GM12878 (cell line): Measurements from ENCODE around the gene ITGB5. TPM values are rescaled to one million over a fixed set of nuclear protein-coding genes. Genes with fewer than 3 reads are reported as not detected.
A peak's percentile ranks its signal among the peaks of the same experiment; 100 is the strongest.

ENCODE experiments used
- ATAC-seq: fragments of 200-7000 bp; cut with Tn5 transposase; 3 replicates; pipeline ENCODE4 v1.9.1; 2020; ENCODE audit warnings: mild to moderate bottlenecking, moderate library complexity
- BruUV-seq: library from RNA; stranded (reverse); fragments of 400-500 nt; replicated peaks from 2 replicates; lab custom pipeline; 2021; lab: Mats Ljungman, UMichigan
- CTCF ChIA-PET: fragments of 300-600 bp; sonication (Branson Sonifier 250); formaldehyde crosslinking; extraction: SDS; loops from one replicate; lab custom pipeline; 2021; ENCODE audit warnings: inconsistent platforms; lab: Yijun Ruan, JAX
- POLR2A ChIA-PET: fragments of 350-600 bp; formaldehyde crosslinking; extraction: SDS; loops from one replicate; lab custom pipeline; 2021; ENCODE audit warnings: inconsistent platforms; lab: Charles Lee
- RAD21 ChIA-PET: fragments of 300-600 bp; sonication (Branson Sonifier 250); formaldehyde crosslinking; loops from one replicate; lab custom pipeline; 2023; ENCODE audit warnings: antibody characterized with exemption; ENCODE audit not compliant: unreplicated experiment; lab: Charles Lee
- SMC1A ChIA-PET: fragments of 300-600 bp; sonication (Branson Sonifier 250); formaldehyde crosslinking; loops from one replicate; lab custom pipeline; 2023; ENCODE audit not compliant: unreplicated experiment, uncharacterized antibody; lab: Charles Lee
- DNase-seq: peaks from one replicate; pipeline ENCODE4 v3.0.0-alpha.2; 2011; ENCODE audit warnings: low read depth, low spot score
- FAIRE-seq: peaks from 3 replicates; lab custom pipeline; 2011; peaks lifted over from hg19 to GRCh38; lab: Jason Lieb, UNC
- H2AFZ ChIP-seq: 2 replicates; pipeline ENCODE4 v1.6.0; 2011; ENCODE audit warnings: low read depth, low read length, control low read depth; ENCODE audit not compliant: control insufficient read depth
- H3K27ac ChIP-seq: 2 replicates; pipeline ENCODE4 v1.5.1; 2011; ENCODE audit warnings: control low read depth; ENCODE audit not compliant: control insufficient read depth, insufficient read depth
- H3K27me3 ChIP-seq, 2 experiments: replicated peaks in 1 of 2; 2 replicates each; pipeline versions ENCODE4 v1.6.0 to v1.6.1; 2011; ENCODE audit warnings: low read length in 1 of 2; ENCODE audit not compliant: control insufficient read depth in 2 of 2, insufficient read depth in 2 of 2
- H3K36me3 ChIP-seq, 2 experiments: 2 replicates each; pipeline ENCODE4 v1.5.1; 2011; ENCODE audit warnings: low read length in 1 of 2; ENCODE audit not compliant: control insufficient read depth in 2 of 2, insufficient read depth in 2 of 2
- H3K4me1 ChIP-seq: 2 replicates; pipeline ENCODE4 v1.6.1; 2011; ENCODE audit warnings: mild to moderate bottlenecking, low read length, moderate library complexity, mixed read lengths; ENCODE audit not compliant: control insufficient read depth, insufficient read depth
- H3K4me2 ChIP-seq: 2 replicates; pipeline ENCODE4 v1.6.0; 2011; ENCODE audit warnings: control low read depth; ENCODE audit not compliant: control insufficient read depth, insufficient read depth
- H3K4me3 ChIP-seq: fragments of 200-600 bp; sonication (generic); 2 replicates; pipeline ENCODE4 v1.5.1; 2016
- H3K79me2 ChIP-seq: 2 replicates; pipeline ENCODE4 v1.6.0; 2011; ENCODE audit warnings: low read length; ENCODE audit not compliant: control insufficient read depth, insufficient read depth
- H3K9ac ChIP-seq: 2 replicates; pipeline ENCODE4 v1.8.0; 2011; ENCODE audit warnings: low read length, control low read depth, mixed read lengths; ENCODE audit not compliant: control insufficient read depth, insufficient read depth
- H3K9me3 ChIP-seq: replicated peaks from 3 replicates; pipeline ENCODE4 v1.5.1; 2011; ENCODE audit warnings: mild to moderate bottlenecking, low read length; ENCODE audit not compliant: control insufficient read depth, insufficient read depth
- H4K20me1 ChIP-seq: 2 replicates; pipeline ENCODE4 v1.6.0; 2011; ENCODE audit not compliant: control insufficient read depth, insufficient read depth
- BACH1 ChIP-seq: fragments of 450-650 bp; IDR thresholded peaks from 2 replicates; pipeline ENCODE4 v1.6.1; 2017; ENCODE audit warnings: mild to moderate bottlenecking, borderline replicate concordance
- BCL11A ChIP-seq: IDR thresholded peaks from 2 replicates; pipeline ENCODE4 v1.6.1; 2011; ENCODE audit warnings: low read depth, low read length
- BHLHE40 ChIP-seq, 2 experiments: fragments of 450-650 bp in 1 of 2; IDR thresholded peaks; 2 replicates each; pipeline ENCODE4 v1.6.1; 2011 to 2017; ENCODE audit warnings: low read depth in 2 of 2, borderline replicate concordance in 1 of 2, improper control_type of control experiment in 1 of 2, low read length in 1 of 2, mild to moderate bottlenecking in 1 of 2
- CHD4 ChIP-seq: fragments of 200-600 bp; sonication (generic); IDR thresholded peaks from 2 replicates; pipeline ENCODE4 v1.6.1; 2016; ENCODE audit warnings: mild to moderate bottlenecking
- CREM ChIP-seq: IDR thresholded peaks from 2 replicates; pipeline ENCODE4 v1.6.1; 2014; ENCODE audit warnings: antibody characterized with exemption, low read depth
- EZH2 ChIP-seq: IDR thresholded peaks from 2 replicates; pipeline ENCODE4 v1.6.1; 2012; ENCODE audit warnings: low read depth, mild to moderate bottlenecking, control low read depth, inconsistent platforms, low read length, borderline replicate concordance; ENCODE audit not compliant: control insufficient read depth
- FOXK2 ChIP-seq: fragments of 450-650 bp; IDR thresholded peaks from 2 replicates; pipeline ENCODE4 v1.6.1; 2017; ENCODE audit warnings: mild to moderate bottlenecking, moderate library complexity
- GABPA ChIP-seq: IDR thresholded peaks from 2 replicates; pipeline ENCODE4 v1.6.1; 2014; ENCODE audit warnings: antibody characterized with exemption, low read depth, mild to moderate bottlenecking, inconsistent platforms
- HCFC1 ChIP-seq: fragments of 150-350 bp; IDR thresholded peaks from 2 replicates; pipeline ENCODE4 v1.6.1; 2014; ENCODE audit warnings: low read length
- IKZF2 ChIP-seq, 2 experiments: fragments of 450-650 bp; IDR thresholded peaks; 2 replicates each; pipeline ENCODE4 v1.6.1; 2017; ENCODE audit warnings: mild to moderate bottlenecking in 2 of 2, moderate library complexity in 2 of 2
- JUND ChIP-seq: IDR thresholded peaks from 2 replicates; pipeline ENCODE4 v1.6.1; 2012; ENCODE audit warnings: low read depth, mild to moderate bottlenecking, low read length, improper control_type of control experiment, moderate library complexity
- MTA3 ChIP-seq: IDR thresholded peaks from 2 replicates; pipeline ENCODE4 v1.6.1; 2012; ENCODE audit warnings: low read length, inconsistent platforms, borderline replicate concordance
- NBN ChIP-seq: fragments of 450-650 bp; IDR thresholded peaks from 2 replicates; pipeline ENCODE4 v1.6.1; 2016
- NFYB ChIP-seq: IDR thresholded peaks from 2 replicates; pipeline ENCODE4 v1.6.1; 2011; ENCODE audit warnings: low read depth, mild to moderate bottlenecking, low read length, improper control_type of control experiment, moderate library complexity; ENCODE audit not compliant: insufficient read depth
- RB1 ChIP-seq: fragments of 450-650 bp; formaldehyde crosslinking; IDR thresholded peaks from 2 replicates; pipeline ENCODE4 v1.6.1; 2017; ENCODE audit warnings: mild to moderate bottlenecking, borderline replicate concordance
- SMARCA5 ChIP-seq: fragments of 450-650 bp; IDR thresholded peaks from 2 replicates; pipeline ENCODE4 v1.6.1; 2017; ENCODE audit warnings: mild to moderate bottlenecking
- TCF7 ChIP-seq: IDR thresholded peaks from 2 replicates; pipeline ENCODE4 v1.6.1; 2014; ENCODE audit warnings: antibody characterized with exemption, borderline replicate concordance
- ZBED1 ChIP-seq: IDR thresholded peaks from 2 replicates; pipeline ENCODE4 v1.6.1; 2016; ENCODE audit warnings: borderline replicate concordance
- ZZZ3 ChIP-seq: IDR thresholded peaks from 2 replicates; pipeline ENCODE4 v1.6.1; 2011; ENCODE audit warnings: low read depth; ENCODE audit not compliant: control insufficient read depth, insufficient read length
- WGBS: methylation state at CpG from one replicate; pipeline ENCODE4 v1.1.6; 2016; ENCODE audit warnings: low lambda C conversion rate; ENCODE audit not compliant: insufficient replicate concordance, insufficient coverage; ENCODE audit errors: missing lambda C conversion rate; 5-methylcytosine and 5-hydroxymethylcytosine counted together
- in situ Hi-C: fragments of 300-500 bp; cut with MboI; formaldehyde crosslinking; loops from 9 replicates; pipeline ENCODE4 v1.14.3; 2018; ENCODE audit warnings: mixed read lengths
- intact Hi-C: fragments of 100-400 bp; cut with micrococcal nuclease; formaldehyde crosslinking; loops from one replicate; pipeline ENCODE4 v1.14.2; 2022; ENCODE audit not compliant: unreplicated experiment
- polyA plus RNA-seq, 11 experiments: library from polyadenylated mRNA; depleted of rRNA in 4 of 11; unstranded in 6 of 11; stranded (reverse) in 5 of 11; fragments of >200 nt; fragmentation: Nextera tagmentation in 4 of 11; fragmentation: Illumina TruSeq in 1 of 11; extraction: Ambion mirVana in 4 of 11; extraction: Trizol in 1 of 11; gene quantifications; 1 replicate in 1 of 11; 2 replicates in 10 of 11; pipeline versions ENCODE4 v1.2.1 to v1.2.3, GENCODE V29; 2011 to 2016; ENCODE audit warnings: inconsistent platforms in 2 of 11, missing spikeins in 2 of 11, low read depth in 1 of 11
- total RNA-seq, 4 experiments: library from RNA; depleted of rRNA in 3 of 4; stranded (reverse); fragments of >200 nt in 3 of 4; fragmentation: Illumina TruSeq in 1 of 4; extraction: Trizol in 1 of 4; gene quantifications; 2 replicates each; pipeline versions ENCODE4 v1.2.1 to v1.2.3, GENCODE V29; 2013 to 2021
- TF ChIP-seq, protein P1 (sequence below): fragments of 450-650 bp; IDR thresholded peaks from 2 replicates; pipeline ENCODE4 v1.6.1; 2017; ENCODE audit warnings: mild to moderate bottlenecking, moderate library complexity
- TF ChIP-seq, protein P2 (sequence below): fragments of 450-650 bp; IDR thresholded peaks from 2 replicates; pipeline ENCODE4 v1.6.1; 2016; ENCODE audit warnings: mild to moderate bottlenecking

Gene ITGB5
- total and polyA plus RNA-seq, 10 of the 15 experiments (the other 5 are each of a cell fraction or from before 2014, with no cell fraction given), result 0.05 to 10.0 (median 0.83) TPM; not detected in 2

DNA sequence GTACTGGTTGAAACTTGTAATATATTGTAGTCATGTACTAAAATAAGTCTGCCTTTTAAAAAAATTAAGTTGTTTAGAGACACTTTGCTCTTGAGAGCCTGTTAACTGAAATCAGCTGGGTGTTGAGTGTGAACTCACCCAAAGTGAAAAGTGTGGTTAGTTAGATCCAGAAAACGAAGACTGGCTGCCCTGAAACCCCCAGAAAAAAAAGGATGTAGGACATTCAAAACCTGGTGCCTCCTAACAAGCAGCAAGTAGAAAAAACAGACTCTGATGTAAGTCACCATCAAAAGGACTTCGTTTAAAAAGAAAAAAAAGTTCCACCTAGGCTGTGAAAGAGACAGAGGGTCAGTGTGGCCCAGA, 116.1 kb downstream of the ITGB5 start:
- BruUV-seq, result no TSS peak
- ChIA-PET SMC1A (interaction anchor here (0.7 to 6.8 kb wide), 19 partner anchors 9 to 162 kb away, joined by 3 to 88 read pairs (median 6); no protein-coding TSS in a partner anchor), CTCF (interaction anchor here (0.7 to 14.8 kb wide), 14 partner anchors 9 to 819 kb away, joined by 3 to 551 read pairs (median 6); no protein-coding TSS in a partner anchor), RAD21 (interaction anchor here (0.6 to 5.3 kb wide), 14 partner anchors 9 to 140 kb away, joined by 3 to 54 read pairs (median 6); no protein-coding TSS in a partner anchor), POLR2A (interaction anchor here (0.5 to 1.1 kb wide), 3 partner anchors 10 to 42 kb away, joined by 4 to 5 read pairs (median 4); no protein-coding TSS in a partner anchor)
- WGBS, result 9% methylated on average over 2 of the region's 2 CpGs
- Histone ChIP-seq H3K4me1 (peaks cover 27% of the 10 kb centered on the region), H3K27me3 (no peaks in the 10 kb centered on the region), H3K9ac (no peak overlapping the region), H4K20me1 (no peaks in the 10 kb centered on the region), H3K4me2 (peak overlapping the region; percentile 34), H3K9me3 (no peaks in the 10 kb centered on the region), H3K79me2 (no peaks in the 10 kb centered on the region), H3K27ac (peak overlapping the region; percentile 42; the same call in 1 of the 2 replicates), H2AFZ (no peak overlapping the region; the same call in 1 of the 2 replicates), H3K4me3 (no peak overlapping the region), H3K36me3 (no peaks in the 10 kb centered on the region)
- in situ Hi-C loops (no loop called here), intact Hi-C loops (no loop called here)
- DNase-seq (peak; percentile 53), FAIRE-seq (no peak), ATAC-seq (peak; percentile 40)
- no peak for TF ChIP-seq CHD4
- TF ChIP-seq SMARCA5, result no peak
- no peak for TF ChIP-seq BCL11A
- TF ChIP-seq MTA3, result no peak
- TF ChIP-seq FOXK2, result no peak
- TF ChIP-seq RB1, result no peak
- TF ChIP-seq, protein P1, sequence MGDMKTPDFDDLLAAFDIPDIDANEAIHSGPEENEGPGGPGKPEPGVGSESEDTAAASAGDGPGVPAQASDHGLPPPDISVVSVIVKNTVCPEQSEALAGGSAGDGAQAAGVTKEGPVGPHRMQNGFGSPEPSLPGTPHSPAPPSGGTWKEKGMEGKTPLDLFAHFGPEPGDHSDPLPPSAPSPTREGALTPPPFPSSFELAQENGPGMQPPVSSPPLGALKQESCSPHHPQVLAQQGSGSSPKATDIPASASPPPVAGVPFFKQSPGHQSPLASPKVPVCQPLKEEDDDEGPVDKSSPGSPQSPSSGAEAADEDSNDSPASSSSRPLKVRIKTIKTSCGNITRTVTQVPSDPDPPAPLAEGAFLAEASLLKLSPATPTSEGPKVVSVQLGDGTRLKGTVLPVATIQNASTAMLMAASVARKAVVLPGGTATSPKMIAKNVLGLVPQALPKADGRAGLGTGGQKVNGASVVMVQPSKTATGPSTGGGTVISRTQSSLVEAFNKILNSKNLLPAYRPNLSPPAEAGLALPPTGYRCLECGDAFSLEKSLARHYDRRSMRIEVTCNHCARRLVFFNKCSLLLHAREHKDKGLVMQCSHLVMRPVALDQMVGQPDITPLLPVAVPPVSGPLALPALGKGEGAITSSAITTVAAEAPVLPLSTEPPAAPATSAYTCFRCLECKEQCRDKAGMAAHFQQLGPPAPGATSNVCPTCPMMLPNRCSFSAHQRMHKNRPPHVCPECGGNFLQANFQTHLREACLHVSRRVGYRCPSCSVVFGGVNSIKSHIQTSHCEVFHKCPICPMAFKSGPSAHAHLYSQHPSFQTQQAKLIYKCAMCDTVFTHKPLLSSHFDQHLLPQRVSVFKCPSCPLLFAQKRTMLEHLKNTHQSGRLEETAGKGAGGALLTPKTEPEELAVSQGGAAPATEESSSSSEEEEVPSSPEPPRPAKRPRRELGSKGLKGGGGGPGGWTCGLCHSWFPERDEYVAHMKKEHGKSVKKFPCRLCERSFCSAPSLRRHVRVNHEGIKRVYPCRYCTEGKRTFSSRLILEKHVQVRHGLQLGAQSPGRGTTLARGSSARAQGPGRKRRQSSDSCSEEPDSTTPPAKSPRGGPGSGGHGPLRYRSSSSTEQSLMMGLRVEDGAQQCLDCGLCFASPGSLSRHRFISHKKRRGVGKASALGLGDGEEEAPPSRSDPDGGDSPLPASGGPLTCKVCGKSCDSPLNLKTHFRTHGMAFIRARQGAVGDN, result 0 out of 2 replicates have a peak, but pooled peaks have one; percentile 16
- TF ChIP-seq GABPA, result no peak
- TF ChIP-seq TCF7, result no peak
- TF ChIP-seq, protein P2, sequence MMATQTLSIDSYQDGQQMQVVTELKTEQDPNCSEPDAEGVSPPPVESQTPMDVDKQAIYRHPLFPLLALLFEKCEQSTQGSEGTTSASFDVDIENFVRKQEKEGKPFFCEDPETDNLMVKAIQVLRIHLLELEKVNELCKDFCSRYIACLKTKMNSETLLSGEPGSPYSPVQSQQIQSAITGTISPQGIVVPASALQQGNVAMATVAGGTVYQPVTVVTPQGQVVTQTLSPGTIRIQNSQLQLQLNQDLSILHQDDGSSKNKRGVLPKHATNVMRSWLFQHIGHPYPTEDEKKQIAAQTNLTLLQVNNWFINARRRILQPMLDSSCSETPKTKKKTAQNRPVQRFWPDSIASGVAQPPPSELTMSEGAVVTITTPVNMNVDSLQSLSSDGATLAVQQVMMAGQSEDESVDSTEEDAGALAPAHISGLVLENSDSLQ, result no peak
- no peak for TF ChIP-seq ZBED1
- no peak for TF ChIP-seq HCFC1
- no peak for TF ChIP-seq EZH2
- no peak for TF ChIP-seq CREM
- no peak for TF ChIP-seq JUND
- no peak for TF ChIP-seq NFYB
- TF ChIP-seq ZZZ3, result no peak
- no peak for TF ChIP-seq BHLHE40 (IDR thresholded peaks at IDR 0.05; ENCODE audit: borderline replicate concordance in 1 of 2, low read depth in 2 of 2, low read length in 1 of 2)
- no peak for TF ChIP-seq BACH1
- TF ChIP-seq IKZF2 (IDR thresholded peaks at IDR 0.05), result peak in 1 of 2 experiments; percentile 28; a peak in 1 of 4 replicates
- no peak for TF ChIP-seq NBN
